HepG2 (cell line): ENCODE results near the gene TAPBP. TPM values are rescaled to one million over a fixed set of nuclear protein-coding genes. Genes with fewer than 3 reads are reported as not detected.
A peak's percentile ranks its signal among the peaks of the same experiment; 100 is the strongest.

Experiments used
- CREM ChIP-seq, 2 experiments: sonication (generic) in 1 of 2; formaldehyde crosslinking in 1 of 2; IDR thresholded peaks; 2 replicates each; pipeline versions ENCODE4 v1.4.0 to v1.6.1; 2016 to 2020; ENCODE audit warnings: antibody characterized with exemption in 1 of 2, mild to moderate bottlenecking in 1 of 2, missing genetic modification reagents in 1 of 2
- EZH2 ChIP-seq: conservative IDR thresholded peaks from 2 replicates; pipeline ENCODE4 v1.6.1; 2012; ENCODE audit warnings: mild to moderate bottlenecking, low read depth, low read length, moderate library complexity
- FOSL1 ChIP-seq: sonication (generic); formaldehyde crosslinking; IDR thresholded peaks from 2 replicates; pipeline ENCODE4 v1.9.0; 2021; ENCODE audit warnings: missing genetic modification reagents, borderline replicate concordance
- GABPA ChIP-seq, 2 experiments: IDR thresholded peaks; 2 replicates each; pipeline ENCODE4 v1.6.1; 2011 to 2016; ENCODE audit warnings: low read depth in 2 of 2, low read length in 1 of 2, missing biosample characterization in 1 of 2, missing genetic modification characterization in 1 of 2
- HCFC1 ChIP-seq: fragments of 150-350 bp; IDR thresholded peaks from 2 replicates; pipeline ENCODE4 v1.6.1; 2014; ENCODE audit warnings: low read depth, low read length
- HMG20B ChIP-seq: conservative IDR thresholded peaks from 2 replicates; pipeline ENCODE4 v1.6.1; 2016; ENCODE audit warnings: missing genetic modification reagents, missing compliant biosample characterization
- HMGXB4 ChIP-seq, 2 experiments: sonication (generic) in 1 of 2; formaldehyde crosslinking in 1 of 2; IDR thresholded peaks; 2 replicates each; pipeline versions ENCODE4 v1.4.0 to v1.6.1; 2018 to 2020; ENCODE audit warnings: missing genetic modification reagents in 2 of 2, borderline replicate concordance in 1 of 2, low read depth in 1 of 2, mild to moderate bottlenecking in 1 of 2, missing biosample characterization in 1 of 2
- IRX3 ChIP-seq: sonication (generic); formaldehyde crosslinking; IDR thresholded peaks from 2 replicates; pipeline ENCODE4 v1.8.1; 2023; ENCODE audit warnings: mild to moderate bottlenecking, low read depth, missing genetic modification reagents, borderline replicate concordance
- MXI1 ChIP-seq: IDR thresholded peaks from 3 replicates; pipeline ENCODE4 v1.6.1; 2012; ENCODE audit warnings: low read depth, low read length, inconsistent platforms, borderline replicate concordance
- NFYC ChIP-seq: IDR thresholded peaks from 2 replicates; pipeline ENCODE4 v1.6.1; 2016; ENCODE audit warnings: missing genetic modification reagents, missing compliant biosample characterization
- NKX3-1 ChIP-seq: sonication (generic); formaldehyde crosslinking; IDR thresholded peaks from 2 replicates; pipeline ENCODE4 v1.5.0; 2020; ENCODE audit warnings: missing genetic modification reagents
- PHF20 ChIP-seq: sonication (generic); formaldehyde crosslinking; IDR thresholded peaks from 2 replicates; pipeline ENCODE4 v1.5.0; 2020; ENCODE audit warnings: mild to moderate bottlenecking, missing genetic modification reagents
- PPARG ChIP-seq: conservative IDR thresholded peaks from 2 replicates; pipeline ENCODE4 v1.6.1; 2016; ENCODE audit warnings: missing biosample characterization, missing genetic modification reagents
- RBFOX2 ChIP-seq: fragments of 200-400 bp; formaldehyde crosslinking; IDR thresholded peaks from 2 replicates; pipeline ENCODE4 v1.6.1; 2017; ENCODE audit warnings: low read depth, mild to moderate bottlenecking, low read length
- REST ChIP-seq, 2 experiments: IDR thresholded peaks; 2 replicates each; pipeline ENCODE4 v1.6.1; 2011 to 2012; ENCODE audit warnings: low read length in 2 of 2, borderline replicate concordance in 1 of 2, low read depth in 1 of 2, mild to moderate bottlenecking in 1 of 2, moderate library complexity in 1 of 2
- YEATS2 ChIP-seq: sonication (generic); formaldehyde crosslinking; IDR thresholded peaks from 2 replicates; pipeline ENCODE4 v1.4.0; 2020; ENCODE audit warnings: missing genetic modification reagents, borderline replicate concordance
- ZNF691 ChIP-seq: sonication (generic); formaldehyde crosslinking; IDR thresholded peaks from 2 replicates; pipeline ENCODE4 v1.4.0; 2020; ENCODE audit warnings: missing genetic modification reagents, low read depth, mild to moderate bottlenecking, borderline replicate concordance
- ZNF749 ChIP-seq: sonication (generic); formaldehyde crosslinking; IDR thresholded peaks from 2 replicates; pipeline ENCODE4 v1.8.0; 2022; ENCODE audit warnings: mild to moderate bottlenecking, missing genetic modification reagents, moderate library complexity, borderline replicate concordance
- ZSCAN9 ChIP-seq: IDR thresholded peaks from 2 replicates; pipeline ENCODE4 v1.6.1; 2016; ENCODE audit warnings: borderline replicate concordance
- polyA plus RNA-seq, 8 experiments: library from polyadenylated mRNA; depleted of rRNA in 3 of 8; stranded (reverse) in 7 of 8; unstranded in 1 of 8; fragments of >200 nt; fragmentation: Illumina TruSeq in 4 of 8; extraction: Trizol in 4 of 8; gene quantifications; 2 replicates each; pipeline versions ENCODE4 v1.2.1 to v1.2.3, GENCODE V29; 2011 to 2016; ENCODE audit warnings: low read depth in 4 of 8, missing spikeins in 1 of 8, mixed read lengths in 1 of 8; ENCODE audit not compliant: insufficient read depth in 1 of 8
- total RNA-seq, 5 experiments: library from RNA; depleted of rRNA; stranded (reverse); fragments of >200 nt; fragmentation: Illumina TruSeq; extraction: Trizol; gene quantifications; 2 replicates each; pipeline ENCODE4 v1.2.3, GENCODE V29; 2016; ENCODE audit warnings: low read depth in 1 of 5
- TF ChIP-seq, protein P1 (sequence below): sonication (generic); formaldehyde crosslinking; IDR thresholded peaks from 2 replicates; pipeline ENCODE4 v1.4.0; 2020; ENCODE audit warnings: missing genetic modification reagents

The TAPBP gene
- total and polyA plus RNA-seq, 2 of the 13 experiments (the other 11 are each of a cell fraction or from before 2014, with no cell fraction given): 27.4 to 32.3 TPM

DNA sequence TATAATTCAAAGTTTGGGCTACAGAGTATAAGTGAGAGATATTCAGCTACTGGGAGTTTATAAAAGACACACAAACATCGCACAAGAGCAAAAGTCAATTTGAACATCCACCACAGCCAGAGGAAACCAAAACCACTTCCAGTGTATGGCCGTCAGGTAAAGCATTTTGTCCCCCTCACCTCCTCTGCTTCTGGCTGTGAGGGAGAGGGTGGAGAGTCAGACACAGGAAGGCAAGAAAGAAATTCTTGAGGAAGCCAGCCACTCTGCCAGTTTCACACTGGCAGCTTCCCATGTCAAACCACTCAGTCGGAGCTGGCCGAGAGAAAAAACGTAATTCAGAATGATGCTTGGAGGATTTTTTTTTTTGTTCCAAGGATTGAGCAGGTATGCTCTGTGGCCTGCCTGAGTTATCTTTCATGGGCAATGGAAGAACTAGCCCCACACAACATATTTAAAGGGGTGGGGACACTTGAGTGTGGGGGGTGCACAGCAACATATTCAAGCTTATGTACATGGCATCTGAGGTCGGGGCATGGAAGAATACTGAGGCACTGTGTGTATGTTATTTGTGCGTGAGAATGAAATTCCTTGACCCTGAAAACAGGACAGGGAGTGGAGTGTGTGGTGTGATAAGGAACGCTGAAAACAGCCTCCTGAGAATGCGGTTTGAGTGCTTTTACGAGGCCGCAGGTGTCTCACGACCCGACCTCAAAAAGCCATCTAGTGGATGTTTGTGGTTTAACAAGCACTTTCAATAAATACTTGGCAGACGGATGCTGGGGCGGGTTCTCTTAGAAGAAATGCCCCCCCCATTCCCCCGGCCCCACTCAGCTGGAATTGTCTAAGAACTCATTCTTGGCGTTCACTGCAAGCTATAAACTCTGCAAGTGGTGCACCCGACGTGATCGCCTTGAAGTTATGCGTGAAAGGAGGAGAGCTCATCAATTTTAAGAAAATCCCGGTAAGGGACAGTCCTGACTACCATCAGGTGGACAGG is 31.1 kb upstream of the TAPBP start (continued):
- TF ChIP-seq ZNF691 (CRISPR knock-in tag) (0 out of 2 replicates have a peak, but pooled peaks have one; percentile 57), PPARG (CRISPR knock-in tag) (no peak), ZSCAN9 (CRISPR knock-in tag) (no peak), IRX3 (CRISPR knock-in tag) (no peak), PHF20 (CRISPR knock-in tag) (no peak), HCFC1 (no peak), NKX3-1 (CRISPR knock-in tag) (no peak), ZNF749 (CRISPR knock-in tag) (no peak), FOSL1 (CRISPR knock-in tag) (no peak), CREM (IDR thresholded peaks at IDR 0.05) (no peak), CREM (CRISPR knock-in tag; IDR thresholded peaks at IDR 0.05) (no peak), YEATS2 (CRISPR knock-in tag) (no peak), EZH2 (0 out of 2 replicates have a peak, but pooled peaks have one; percentile 52), GABPA (IDR thresholded peaks at IDR 0.05; ENCODE audit: low read depth, low read length) (no peak), GABPA (CRISPR knock-in tag; IDR thresholded peaks at IDR 0.05; ENCODE audit: low read depth) (0 out of 2 replicates have a peak, but pooled peaks have one; percentile 26), HMGXB4 (CRISPR knock-in tag; IDR thresholded peaks at IDR 0.05; ENCODE audit: borderline replicate concordance in 1 of 2, low read depth in 1 of 2) (peak in 1 of 2 experiments; percentile 74; a peak in 1 of 4 replicates), HMG20B (CRISPR knock-in tag) (no peak), REST (IDR thresholded peaks at IDR 0.05; ENCODE audit: borderline replicate concordance in 1 of 2, low read depth in 1 of 2, low read length in 2 of 2) (no peak), NFYC (CRISPR knock-in tag) (no peak), MXI1 (no peak), RBFOX2 (no peak)
- TF ChIP-seq, protein P1, sequence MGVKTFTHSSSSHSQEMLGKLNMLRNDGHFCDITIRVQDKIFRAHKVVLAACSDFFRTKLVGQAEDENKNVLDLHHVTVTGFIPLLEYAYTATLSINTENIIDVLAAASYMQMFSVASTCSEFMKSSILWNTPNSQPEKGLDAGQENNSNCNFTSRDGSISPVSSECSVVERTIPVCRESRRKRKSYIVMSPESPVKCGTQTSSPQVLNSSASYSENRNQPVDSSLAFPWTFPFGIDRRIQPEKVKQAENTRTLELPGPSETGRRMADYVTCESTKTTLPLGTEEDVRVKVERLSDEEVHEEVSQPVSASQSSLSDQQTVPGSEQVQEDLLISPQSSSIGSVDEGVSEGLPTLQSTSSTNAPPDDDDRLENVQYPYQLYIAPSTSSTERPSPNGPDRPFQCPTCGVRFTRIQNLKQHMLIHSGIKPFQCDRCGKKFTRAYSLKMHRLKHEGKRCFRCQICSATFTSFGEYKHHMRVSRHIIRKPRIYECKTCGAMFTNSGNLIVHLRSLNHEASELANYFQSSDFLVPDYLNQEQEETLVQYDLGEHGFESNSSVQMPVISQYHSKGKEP (CRISPR knock-in tag): no peak
